ENCODE measurements around the gene SLC25A14.

GRCh38 chrX:130321550-130321949 is 18.2 kb upstream of the SLC25A14 start:
- TF ChIP-seq, protein P1, sequence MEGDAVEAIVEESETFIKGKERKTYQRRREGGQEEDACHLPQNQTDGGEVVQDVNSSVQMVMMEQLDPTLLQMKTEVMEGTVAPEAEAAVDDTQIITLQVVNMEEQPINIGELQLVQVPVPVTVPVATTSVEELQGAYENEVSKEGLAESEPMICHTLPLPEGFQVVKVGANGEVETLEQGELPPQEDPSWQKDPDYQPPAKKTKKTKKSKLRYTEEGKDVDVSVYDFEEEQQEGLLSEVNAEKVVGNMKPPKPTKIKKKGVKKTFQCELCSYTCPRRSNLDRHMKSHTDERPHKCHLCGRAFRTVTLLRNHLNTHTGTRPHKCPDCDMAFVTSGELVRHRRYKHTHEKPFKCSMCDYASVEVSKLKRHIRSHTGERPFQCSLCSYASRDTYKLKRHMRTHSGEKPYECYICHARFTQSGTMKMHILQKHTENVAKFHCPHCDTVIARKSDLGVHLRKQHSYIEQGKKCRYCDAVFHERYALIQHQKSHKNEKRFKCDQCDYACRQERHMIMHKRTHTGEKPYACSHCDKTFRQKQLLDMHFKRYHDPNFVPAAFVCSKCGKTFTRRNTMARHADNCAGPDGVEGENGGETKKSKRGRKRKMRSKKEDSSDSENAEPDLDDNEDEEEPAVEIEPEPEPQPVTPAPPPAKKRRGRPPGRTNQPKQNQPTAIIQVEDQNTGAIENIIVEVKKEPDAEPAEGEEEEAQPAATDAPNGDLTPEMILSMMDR (IDR thresholded peaks at IDR 0.05; ENCODE audit: poor library complexity, severe bottlenecking) = no peak
- no peak for TF ChIP-seq EP300 (conservative IDR thresholded peaks at IDR 0.05; ENCODE audit: poor library complexity, severe bottlenecking)

All from neural cell (in vitro differentiated cells).